ENCODE data around the gene ZMYM1. TPM values are rescaled to one million over a fixed set of nuclear protein-coding genes. Genes with fewer than 3 reads are reported as not detected.

The ZMYM1 gene
- polyA plus RNA-seq = 1 to 10 TPM; 3.1 to 7.8 TPM

- Histone ChIP-seq H3K27ac (ENCODE audit: low read depth in 2 of 2, low read length in 1 of 2) (peak within 1 kb of the TSS; percentile 93 to 98), H3K4me3 (ENCODE audit: low read depth in 1 of 2, low read length in 2 of 2) (peak within 1 kb of the TSS; percentile 62 to 74), H3K27me3 (ENCODE audit: control insufficient read depth in 1 of 2, insufficient read depth in 2 of 2, low read length in 2 of 2) (no peaks in the 10 kb centered on the region), H3K9me3 (ENCODE audit: control insufficient read depth in 2 of 2, insufficient read depth in 1 of 2, low read depth in 1 of 2, low read length in 1 of 2) (no peaks in the 10 kb centered on the region), H3K4me1 (ENCODE audit: control insufficient read depth in 2 of 2, insufficient read depth in 2 of 2, low read length in 1 of 2) (peaks cover 0 to 2% of the 10 kb centered on the region in 2 donors), H3K36me3 (ENCODE audit: control insufficient read depth in 2 of 2, insufficient read depth in 2 of 2, low read length in 1 of 2) (peaks cover 0 to 4% of the 10 kb centered on the region in 2 donors)
- WGBS, 2 donors = 1% methylated on average over 52 of the region's 52 CpGs
Observed at GRCh38 chr1:35079003-35079930, at the start of gene ZMYM1. Gene ZMYM1 (plus strand): TSS chr1:35079385. CDS start chr1:35093988, 14,603 bp downstream.

- peaks cover 0 to 3% of the 10 kb centered on the region in 2 donors for H3K36me3 ChIP-seq (ENCODE audit: control insufficient read depth in 2 of 2, insufficient read depth in 2 of 2, low read length in 1 of 2)
- H3K27ac ChIP-seq (ENCODE audit: low read depth in 2 of 2, low read length in 1 of 2) = no peak overlapping the region
- peak overlapping the region in 1 of 2 donors; percentile 11 for H3K4me3 ChIP-seq (ENCODE audit: low read depth in 1 of 2, low read length in 2 of 2)
Observed at GRCh38 chr1:35029761-35030160, 49.4 kb upstream of the ZMYM1 start.

GRCh38 chr1:35030338-35030737, 48.8 kb upstream of the ZMYM1 start:
- WGBS, 2 donors = 76 to 78% methylated on average over 5 of the region's 5 CpGs
- H3K27ac ChIP-seq (ENCODE audit: low read depth in 2 of 2, low read length in 1 of 2) = no peak overlapping the region
- H3K27me3 ChIP-seq (ENCODE audit: control insufficient read depth in 1 of 2, insufficient read depth in 2 of 2, low read length in 2 of 2) = no peaks in the 10 kb centered on the region
- H3K9me3 ChIP-seq (ENCODE audit: control insufficient read depth in 2 of 2, insufficient read depth in 1 of 2, low read depth in 1 of 2, low read length in 1 of 2) = no peaks in the 10 kb centered on the region
- H3K4me1 ChIP-seq (ENCODE audit: control insufficient read depth in 2 of 2, insufficient read depth in 2 of 2, low read length in 1 of 2) = peaks cover 0 to 5% of the 10 kb centered on the region in 2 donors
- peak overlapping the region in 1 of 2 donors; percentile 90 for H3K4me3 ChIP-seq (ENCODE audit: low read depth in 1 of 2, low read length in 2 of 2)
- H3K36me3 ChIP-seq (ENCODE audit: control insufficient read depth in 2 of 2, insufficient read depth in 2 of 2, low read length in 1 of 2) = peaks cover 0 to 3% of the 10 kb centered on the region in 2 donors

More at GRCh38 chr1:35029761-35030160, 49.4 kb upstream of the ZMYM1 start:
- H3K4me1 ChIP-seq (ENCODE audit: control insufficient read depth in 2 of 2, insufficient read depth in 2 of 2, low read length in 1 of 2) = peaks cover 0 to 5% of the 10 kb centered on the region in 2 donors
- H3K9me3 ChIP-seq (ENCODE audit: control insufficient read depth in 2 of 2, insufficient read depth in 1 of 2, low read depth in 1 of 2, low read length in 1 of 2) = no peaks in the 10 kb centered on the region
- H3K27me3 ChIP-seq (ENCODE audit: control insufficient read depth in 1 of 2, insufficient read depth in 2 of 2, low read length in 2 of 2) = no peaks in the 10 kb centered on the region

GRCh38 chr1:35030756-35031446, 48.3 kb upstream of the ZMYM1 start:
- Histone ChIP-seq H3K27ac (ENCODE audit: low read depth in 2 of 2, low read length in 1 of 2) (peak overlapping the region; percentile 84 to 100), H3K27me3 (ENCODE audit: control insufficient read depth in 1 of 2, insufficient read depth in 2 of 2, low read length in 2 of 2) (no peaks in the 10 kb centered on the region), H3K36me3 (ENCODE audit: control insufficient read depth in 2 of 2, insufficient read depth in 2 of 2, low read length in 1 of 2) (peaks cover 0 to 3% of the 10 kb centered on the region in 2 donors), H3K4me3 (ENCODE audit: low read depth in 1 of 2, low read length in 2 of 2) (peak overlapping the region; percentile 61 to 90), H3K4me1 (ENCODE audit: control insufficient read depth in 2 of 2, insufficient read depth in 2 of 2, low read length in 1 of 2) (peaks cover 0 to 5% of the 10 kb centered on the region in 2 donors), H3K9me3 (ENCODE audit: control insufficient read depth in 2 of 2, insufficient read depth in 1 of 2, low read depth in 1 of 2, low read length in 1 of 2) (no peaks in the 10 kb centered on the region)
- 3 to 5% methylated on average over 17 of the region's 17 CpGs for WGBS, 2 donors

GRCh38 chr1:35032384-35032739, 46.8 kb upstream of the ZMYM1 start:
- Histone ChIP-seq H3K4me3 (ENCODE audit: low read depth in 1 of 2, low read length in 2 of 2) (peak overlapping the region in 1 of 2 donors; percentile 90), H3K27ac (ENCODE audit: low read depth in 2 of 2, low read length in 1 of 2) (peak overlapping the region in 1 of 2 donors; percentile 48)
- WGBS, 2 donors = 86 to 90% methylated on average over 1 of the region's 1 CpG

GRCh38 chr1:35033346-35033745, 45.8 kb upstream of the ZMYM1 start:
- no peak overlapping the region for H3K27ac ChIP-seq (ENCODE audit: low read depth in 2 of 2, low read length in 1 of 2)
- H3K36me3 ChIP-seq (ENCODE audit: control insufficient read depth in 2 of 2, insufficient read depth in 2 of 2, low read length in 1 of 2) = no peaks in the 10 kb centered on the region
- H3K4me1 ChIP-seq (ENCODE audit: control insufficient read depth in 2 of 2, insufficient read depth in 2 of 2, low read length in 1 of 2) = peaks cover 0 to 2% of the 10 kb centered on the region in 2 donors
- no peaks in the 10 kb centered on the region for H3K27me3 ChIP-seq (ENCODE audit: control insufficient read depth in 1 of 2, insufficient read depth in 2 of 2, low read length in 2 of 2)
- 96 to 97% methylated on average over 1 of the region's 1 CpG for WGBS, 2 donors
- no peak overlapping the region for H3K4me3 ChIP-seq (ENCODE audit: low read depth in 1 of 2, low read length in 2 of 2)
- no peaks in the 10 kb centered on the region for H3K9me3 ChIP-seq (ENCODE audit: control insufficient read depth in 2 of 2, insufficient read depth in 1 of 2, low read depth in 1 of 2, low read length in 1 of 2)

More at GRCh38 chr1:35032384-35032739, 46.8 kb upstream of the ZMYM1 start:
- no peaks in the 10 kb centered on the region for H3K9me3 ChIP-seq (ENCODE audit: control insufficient read depth in 2 of 2, insufficient read depth in 1 of 2, low read depth in 1 of 2, low read length in 1 of 2)
- peaks cover 0 to 3% of the 10 kb centered on the region in 2 donors for H3K36me3 ChIP-seq (ENCODE audit: control insufficient read depth in 2 of 2, insufficient read depth in 2 of 2, low read length in 1 of 2)
- no peaks in the 10 kb centered on the region for H3K27me3 ChIP-seq (ENCODE audit: control insufficient read depth in 1 of 2, insufficient read depth in 2 of 2, low read length in 2 of 2)
- H3K4me1 ChIP-seq (ENCODE audit: control insufficient read depth in 2 of 2, insufficient read depth in 2 of 2, low read length in 1 of 2) = peaks cover 0 to 5% of the 10 kb centered on the region in 2 donors

GRCh38 chr1:35036621-35037020, 42.6 kb upstream of the ZMYM1 start:
- H3K27me3 ChIP-seq (ENCODE audit: control insufficient read depth in 1 of 2, insufficient read depth in 2 of 2, low read length in 2 of 2) = no peaks in the 10 kb centered on the region
- no peak overlapping the region for H3K27ac ChIP-seq (ENCODE audit: low read depth in 2 of 2, low read length in 1 of 2)
- H3K4me1 ChIP-seq (ENCODE audit: control insufficient read depth in 2 of 2, insufficient read depth in 2 of 2, low read length in 1 of 2) = no peaks in the 10 kb centered on the region
- 67 to 70% methylated on average over 4 of the region's 4 CpGs for WGBS, 2 donors
- H3K4me3 ChIP-seq (ENCODE audit: low read depth in 1 of 2, low read length in 2 of 2) = no peak overlapping the region
- H3K36me3 ChIP-seq (ENCODE audit: control insufficient read depth in 2 of 2, insufficient read depth in 2 of 2, low read length in 1 of 2) = no peaks in the 10 kb centered on the region
- no peaks in the 10 kb centered on the region for H3K9me3 ChIP-seq (ENCODE audit: control insufficient read depth in 2 of 2, insufficient read depth in 1 of 2, low read depth in 1 of 2, low read length in 1 of 2)

- H3K27me3 ChIP-seq (ENCODE audit: control insufficient read depth in 1 of 2, insufficient read depth in 2 of 2, low read length in 2 of 2) = no peaks in the 10 kb centered on the region
- H3K9me3 ChIP-seq (ENCODE audit: control insufficient read depth in 2 of 2, insufficient read depth in 1 of 2, low read depth in 1 of 2, low read length in 1 of 2) = no peaks in the 10 kb centered on the region
- no peaks in the 10 kb centered on the region for H3K4me1 ChIP-seq (ENCODE audit: control insufficient read depth in 2 of 2, insufficient read depth in 2 of 2, low read length in 1 of 2)
- no peak overlapping the region for H3K4me3 ChIP-seq (ENCODE audit: low read depth in 1 of 2, low read length in 2 of 2)
- WGBS, 2 donors = 77 to 80% methylated on average over 1 of the region's 1 CpG
- H3K36me3 ChIP-seq (ENCODE audit: control insufficient read depth in 2 of 2, insufficient read depth in 2 of 2, low read length in 1 of 2) = no peaks in the 10 kb centered on the region
- H3K27ac ChIP-seq (ENCODE audit: low read depth in 2 of 2, low read length in 1 of 2) = no peak overlapping the region
Observed at GRCh38 chr1:35037206-35037605, 42.0 kb upstream of the ZMYM1 start.

GRCh38 chr1:35038723-35039122, 40.5 kb upstream of the ZMYM1 start:
- Histone ChIP-seq H3K36me3 (ENCODE audit: control insufficient read depth in 2 of 2, insufficient read depth in 2 of 2, low read length in 1 of 2) (no peaks in the 10 kb centered on the region), H3K27me3 (ENCODE audit: control insufficient read depth in 1 of 2, insufficient read depth in 2 of 2, low read length in 2 of 2) (no peaks in the 10 kb centered on the region), H3K9me3 (ENCODE audit: control insufficient read depth in 2 of 2, insufficient read depth in 1 of 2, low read depth in 1 of 2, low read length in 1 of 2) (no peaks in the 10 kb centered on the region), H3K27ac (ENCODE audit: low read depth in 2 of 2, low read length in 1 of 2) (no peak overlapping the region), H3K4me1 (ENCODE audit: control insufficient read depth in 2 of 2, insufficient read depth in 2 of 2, low read length in 1 of 2) (no peaks in the 10 kb centered on the region), H3K4me3 (ENCODE audit: low read depth in 1 of 2, low read length in 2 of 2) (no peak overlapping the region)
- WGBS, 2 donors = 75 to 90% methylated on average over 1 of the region's 1 CpG

Data from esophagus (tissue), 2 donors.